Activated CD4-positive, alpha-beta T cell treated with anti-CD3 and anti-CD28 coated beads for 48 hours (primary cell): ENCODE measurements around the gene ADGRL2.
"Not testable (repeated sequence)": the region's sequence is repeated elsewhere in the genome, so short reads cannot be mapped to it uniquely, and the experiment has no call there.

ENCODE experiments used
- DNase-seq: peaks from one replicate; pipeline ENCODE4 v3.0.0-alpha.2; 2020

The ADGRL2 gene

DNA sequence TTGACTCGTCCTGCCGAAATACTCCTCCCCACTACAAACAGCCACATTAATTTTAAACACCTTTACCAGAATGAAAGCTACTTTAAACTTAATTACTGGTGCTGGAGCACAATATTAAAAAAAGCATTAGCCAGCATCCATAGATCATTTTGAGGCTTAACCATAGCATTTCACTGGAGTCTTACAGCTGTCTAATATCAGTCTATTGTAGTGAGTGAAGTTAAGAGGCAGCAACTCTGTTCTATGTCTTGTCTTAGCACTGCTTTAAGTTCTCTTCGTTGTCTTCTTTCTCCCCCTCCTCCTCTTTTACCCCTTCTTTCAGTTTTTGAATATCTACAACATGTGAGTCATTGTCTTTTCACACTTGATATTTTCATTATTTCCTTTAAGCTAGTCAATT, 49.3 kb downstream of the ADGRL2 start:
- DNase-seq: no peak

DNA sequence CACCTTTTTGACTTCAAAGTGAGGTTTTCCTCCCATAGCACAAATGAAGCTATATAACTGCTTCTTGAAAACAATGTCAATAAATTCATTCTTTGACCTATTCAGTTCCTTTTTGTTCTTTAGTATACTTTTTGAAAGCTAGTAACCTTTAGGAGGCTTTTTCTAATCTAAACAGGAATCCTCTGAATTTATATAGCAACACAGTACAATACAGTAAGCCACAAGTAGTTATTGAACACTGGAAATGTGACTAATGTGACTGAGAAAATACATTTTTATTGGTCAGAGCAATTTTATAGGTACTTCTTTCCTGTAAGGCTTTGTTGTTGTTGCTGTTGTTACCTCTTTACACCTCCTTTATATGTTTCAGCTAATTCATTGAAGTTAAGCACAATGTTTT, 49.8 kb downstream of the ADGRL2 start:
- DNase-seq: no peak

DNA sequence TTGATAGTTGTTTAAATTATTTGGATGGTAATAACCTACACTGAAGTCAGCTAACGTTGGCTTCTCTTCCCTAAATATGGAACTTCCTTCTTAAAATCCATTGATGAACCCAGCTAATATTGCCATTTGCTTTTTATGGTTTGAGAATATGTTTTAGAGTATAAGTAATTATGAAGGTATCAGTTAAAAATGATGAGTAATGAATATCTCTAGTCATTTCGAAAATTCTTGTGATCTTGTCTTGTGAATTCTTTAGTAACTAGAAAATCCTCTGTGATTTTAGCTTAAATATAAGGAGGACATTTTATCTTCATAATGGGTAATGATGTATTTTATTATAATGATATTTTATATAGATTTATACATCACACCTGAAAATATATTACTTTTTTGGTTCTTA, 50.5 kb downstream of the ADGRL2 start:
- no peak for DNase-seq

- no peak for DNase-seq
Measured at GRCh38 chr1:81852961-81853360, 52.2 kb downstream of the ADGRL2 start.

DNA sequence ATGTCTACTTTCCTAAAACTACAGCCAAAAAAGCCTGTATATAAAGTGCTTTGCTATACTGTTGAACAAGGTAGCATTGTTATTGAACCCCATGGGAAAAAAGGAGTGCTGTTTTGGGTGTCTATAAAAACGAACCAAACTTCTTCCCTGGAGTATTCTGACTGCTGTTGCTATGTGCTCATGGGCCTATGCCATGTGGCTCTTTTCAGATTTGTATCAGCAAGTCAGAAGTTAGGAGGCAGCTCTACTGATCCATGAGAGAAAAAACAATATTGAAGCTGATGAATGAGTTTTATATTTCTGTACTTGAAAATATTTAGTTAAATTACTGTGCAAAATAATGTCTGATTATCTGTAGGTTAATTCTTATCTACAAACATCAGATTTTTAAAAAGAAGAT, 66.5 kb downstream of the ADGRL2 start:
- DNase-seq: no peak

GRCh38 chr1:81869307-81869706, 68.6 kb downstream of the ADGRL2 start:
- no peak for DNase-seq

- DNase-seq: not testable (repeated sequence)
Measured at GRCh38 chr1:81871091-81871490, 70.4 kb downstream of the ADGRL2 start.

DNA sequence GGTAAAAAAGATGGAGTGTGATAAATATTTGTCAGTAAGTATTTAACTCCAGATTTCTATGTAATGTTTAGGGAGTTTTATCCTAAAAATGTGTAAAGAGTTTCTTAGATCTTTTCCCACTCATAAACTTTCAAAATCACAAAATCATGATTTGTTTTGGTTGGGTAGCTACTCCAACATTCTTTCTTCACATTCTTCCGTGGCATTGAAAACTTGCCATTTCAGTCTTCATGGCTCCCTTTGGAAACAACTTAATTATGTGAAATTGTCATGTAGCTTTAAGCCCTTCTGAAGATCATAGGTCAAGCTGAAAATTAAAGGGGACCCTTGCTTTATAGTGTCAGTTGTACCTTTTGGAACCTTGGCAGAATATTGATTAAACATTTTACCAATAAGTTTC, 73.2 kb downstream of the ADGRL2 start:
- DNase-seq: no peak

- no peak for DNase-seq
Measured at GRCh38 chr1:81874461-81874860, 73.7 kb downstream of the ADGRL2 start.

GRCh38 chr1:81874940-81875339, 74.2 kb downstream of the ADGRL2 start:
- no peak for DNase-seq

GRCh38 chr1:81876901-81877733, 76.4 kb downstream of the ADGRL2 start:
- DNase-seq: no peak

DNA sequence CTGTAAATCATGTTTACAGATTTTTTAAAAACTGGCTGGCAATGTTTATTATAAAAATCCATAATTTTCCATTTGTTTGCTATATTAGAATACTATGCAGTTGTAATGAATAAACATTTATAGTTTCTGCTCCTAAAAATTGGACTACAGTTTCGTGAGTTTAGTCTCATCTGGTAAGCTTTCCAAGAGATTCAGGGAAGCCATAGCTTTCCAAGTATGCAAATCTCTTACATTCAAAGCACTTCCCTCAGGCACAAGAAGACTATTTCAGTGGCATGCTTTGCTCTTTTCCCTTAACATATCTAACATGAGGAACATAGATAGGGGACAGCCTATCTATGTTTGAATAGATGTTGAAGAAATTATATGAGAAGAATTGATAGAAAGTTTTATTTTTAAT, 77.2 kb downstream of the ADGRL2 start:
- no peak for DNase-seq

DNA sequence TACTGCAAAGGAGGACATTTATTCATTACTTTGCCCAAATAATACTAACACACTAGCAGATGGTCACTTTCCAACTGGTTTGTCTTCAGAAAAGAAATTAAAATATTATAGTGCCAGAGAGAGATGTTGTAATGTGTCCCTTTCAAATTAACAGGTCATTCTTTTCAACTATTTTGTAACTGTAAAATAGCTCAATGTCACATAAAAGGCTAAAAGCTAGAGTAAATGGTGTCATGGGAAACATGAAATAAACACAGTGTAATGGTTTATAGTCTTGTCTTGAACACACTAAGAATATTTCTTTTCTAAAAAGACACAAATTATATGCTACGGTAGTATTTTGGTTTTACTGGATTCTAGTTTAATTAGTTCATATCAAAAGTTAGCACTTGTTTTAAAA, 77.8 kb downstream of the ADGRL2 start:
- DNase-seq: no peak

DNA sequence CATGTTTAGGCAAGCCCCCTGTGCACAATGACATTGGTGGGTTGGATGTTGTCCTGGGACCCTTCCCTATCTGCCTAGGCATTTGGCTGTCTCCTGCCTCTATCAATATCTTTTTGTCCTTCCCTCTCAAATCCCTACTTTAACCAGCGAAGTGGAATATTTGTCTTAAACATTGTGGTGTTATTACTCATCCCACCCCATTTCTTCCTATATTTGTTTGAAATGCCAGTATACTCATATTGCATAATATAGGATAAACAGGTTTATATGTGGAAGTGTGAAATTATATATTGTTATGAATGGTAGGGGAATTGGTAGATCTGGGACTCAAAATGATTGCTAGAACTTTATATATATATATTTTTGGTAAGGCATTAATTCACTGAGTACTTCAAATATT, 80.0 kb downstream of the ADGRL2 start:
- no peak for DNase-seq

DNA sequence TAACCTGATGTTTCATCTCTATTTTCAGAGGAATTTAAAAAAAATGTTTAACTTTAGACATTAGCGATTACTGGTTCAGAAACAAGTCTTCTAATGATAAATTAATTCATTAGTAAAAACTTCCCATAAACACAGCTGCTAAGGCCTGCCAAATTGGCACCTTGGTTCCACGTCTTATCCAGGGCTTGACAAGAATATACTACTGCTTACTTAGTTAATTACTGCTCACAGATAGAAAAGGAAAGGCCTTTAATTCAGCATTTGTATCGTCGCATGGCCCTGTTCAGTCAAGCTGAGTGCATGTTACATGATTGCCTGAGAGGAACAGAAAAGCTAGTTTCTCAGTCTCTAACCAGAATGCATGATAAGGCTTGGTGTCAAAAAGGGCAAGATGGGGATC, 84.6 kb downstream of the ADGRL2 start:
- no peak for DNase-seq

- DNase-seq: not testable (repeated sequence)
Measured at GRCh38 chr1:81886292-81886691, 85.6 kb downstream of the ADGRL2 start.

- DNase-seq: no peak
Measured at GRCh38 chr1:81887421-81888144, 86.8 kb downstream of the ADGRL2 start.

GRCh38 chr1:81889166-81889565, 88.4 kb downstream of the ADGRL2 start:
- DNase-seq: no peak

GRCh38 chr1:81894867-81895266, 94.1 kb downstream of the ADGRL2 start:
- DNase-seq: no peak

- no peak for DNase-seq
Measured at GRCh38 chr1:81899214-81899821, 98.6 kb downstream of the ADGRL2 start.

DNA sequence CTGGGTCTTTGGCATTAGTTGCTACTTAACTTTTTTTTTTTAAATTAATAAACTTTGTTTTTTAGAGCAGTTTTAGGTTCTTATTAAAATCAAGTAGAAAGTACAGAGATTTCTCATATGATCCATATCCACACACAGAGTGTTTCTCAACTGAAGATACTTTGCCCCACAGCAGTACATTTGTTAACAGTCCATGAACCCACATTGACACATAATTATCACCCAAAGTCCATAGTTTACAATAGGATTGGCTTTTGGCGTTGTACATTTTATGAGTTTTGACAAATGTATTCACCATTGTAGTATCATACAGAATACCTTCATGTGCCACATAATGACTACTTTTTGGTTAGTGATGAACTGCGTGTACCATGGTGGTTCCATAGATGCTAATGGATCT, 106.8 kb downstream of the ADGRL2 start:
- no peak for DNase-seq

DNA sequence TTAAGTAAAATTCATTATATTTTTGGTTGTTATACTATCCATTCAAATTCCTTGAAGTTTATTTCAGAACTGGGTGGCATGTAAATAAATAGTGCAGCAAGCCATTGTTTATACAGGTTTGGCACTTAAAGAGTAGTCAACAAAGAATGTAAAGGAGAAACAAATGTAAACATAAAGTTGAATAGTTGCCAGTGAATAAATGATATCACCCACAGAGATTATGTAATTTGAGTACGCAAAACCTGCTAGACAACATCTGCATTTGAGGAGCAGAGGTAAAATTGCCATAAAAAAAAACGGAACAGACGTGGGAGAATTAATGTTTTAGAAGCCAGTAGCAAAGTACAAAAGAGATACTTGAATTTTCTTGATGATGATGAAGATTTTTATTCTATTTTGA, 111.6 kb downstream of the ADGRL2 start:
- DNase-seq: no peak

- no peak for DNase-seq
Measured at GRCh38 chr1:81915937-81916336, 115.2 kb downstream of the ADGRL2 start.

DNA sequence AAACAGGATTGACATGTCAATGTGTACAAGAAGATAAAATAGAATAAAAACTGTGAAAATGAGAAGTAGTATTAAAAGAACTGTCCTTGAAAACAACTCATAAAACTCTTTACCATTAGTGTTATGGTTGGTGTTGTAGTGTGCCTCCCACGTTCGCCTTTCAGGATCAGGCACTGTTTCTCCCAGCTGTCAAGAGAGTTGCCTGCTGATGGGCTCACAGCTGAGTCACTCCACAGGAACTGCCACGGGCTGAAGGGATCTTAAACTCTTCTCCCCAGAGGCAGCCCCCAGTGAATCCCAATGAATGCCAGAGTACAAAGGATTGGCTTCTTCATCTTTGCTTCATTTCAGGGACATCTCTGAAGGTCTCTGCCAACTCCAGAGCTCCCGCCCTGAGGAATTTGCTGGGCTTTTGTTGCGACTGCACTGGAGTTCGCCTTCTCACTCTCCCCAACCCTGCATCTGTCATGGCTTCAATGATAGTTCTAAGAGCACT, 119.6 kb downstream of the ADGRL2 start:
- no peak for DNase-seq
